ENCODE data around the gene SPRR2D. TPM values are rescaled to one million over a fixed set of nuclear protein-coding genes. Genes with fewer than 3 reads are reported as not detected.

Gene SPRR2D
- total RNA-seq, 8 experiments from 2014 or later: 0.52 TPM; not detected in 7

DNA sequence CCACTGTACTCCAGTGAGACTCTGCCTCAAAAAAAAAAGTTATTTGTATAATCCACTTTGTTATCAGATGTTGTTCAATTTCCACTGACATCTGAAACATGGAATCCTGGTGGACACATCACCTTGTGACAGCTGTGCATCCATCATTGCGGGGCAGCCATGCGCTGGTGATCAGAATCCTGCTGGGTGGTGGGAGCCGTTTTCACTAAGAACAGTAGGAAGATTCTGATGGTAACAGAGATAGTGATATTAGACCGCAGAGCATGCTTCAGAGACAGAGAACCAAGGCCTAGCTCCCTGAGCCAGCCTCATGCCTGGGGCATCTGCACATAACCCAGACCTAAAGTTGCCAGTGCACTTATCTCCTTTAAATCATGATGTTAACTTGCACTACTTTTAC lies 42.4 kb downstream of the SPRR2D start:
- Histone ChIP-seq H3K4me3 (no peak overlapping the region), H3K4me1 (replicated peaks in 1 of 2) (no peaks in the 10 kb centered on the region), H3K27ac (no peak overlapping the region)
- in situ Hi-C loops (cut with MboI; ENCODE audit: low pct_unique_long_range_greater_than_20kb in 2 of 9, low sequenced_read_pairs in 9 of 9, unreplicated experiment in 9 of 9): no loop called here
- no peak for ATAC-seq (replicated peaks in 6 of 8)
- WGBS, 10 experiments: 27 to 100% (median 69%) methylated on average over 1 to 4 of the region's 4 CpGs; no CpG with 5 or more reads in 3 of the 10 experiments

DNA sequence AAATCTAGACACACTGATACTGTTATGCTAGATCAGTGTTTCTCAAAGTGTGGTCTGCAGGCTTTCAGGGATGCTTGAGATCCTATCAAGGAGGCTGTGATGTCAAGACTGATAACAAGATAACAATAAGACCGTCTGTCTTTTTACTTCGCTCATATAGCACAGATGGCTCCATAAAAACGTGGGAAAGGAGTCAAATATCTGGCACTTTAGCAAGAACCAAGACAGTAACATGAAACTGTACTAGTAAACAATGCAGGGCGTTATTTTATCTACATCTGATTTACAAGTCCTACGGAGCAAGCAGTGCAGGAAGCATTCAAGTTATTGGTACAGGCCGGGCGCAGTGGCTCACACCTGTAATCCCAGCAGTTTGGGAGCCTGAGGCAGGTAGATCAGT lies 43.0 kb downstream of the SPRR2D start:
- Histone ChIP-seq H3K27ac (no peak overlapping the region), H3K4me3 (no peak overlapping the region), H3K4me1 (replicated peaks in 1 of 2) (no peaks in the 10 kb centered on the region)
- ATAC-seq (replicated peaks in 6 of 8): peak in 1 of 8 experiments; percentile 14
- in situ Hi-C loops (cut with MboI; ENCODE audit: low pct_unique_long_range_greater_than_20kb in 2 of 9, low sequenced_read_pairs in 9 of 9, unreplicated experiment in 9 of 9): no loop called here
- 0 to 75% (median 46%) methylated on average over 2 to 7 of the region's 7 CpGs; no CpG with 5 or more reads in 1 of the 10 experiments for WGBS, 10 experiments

GRCh38 chr1:152996633-152997400 lies 44.1 kb downstream of the SPRR2D start:
- Histone ChIP-seq H3K27ac (no peak overlapping the region), H3K4me1 (replicated peaks in 1 of 2) (no peaks in the 10 kb centered on the region), H3K4me3 (no peak overlapping the region)
- no peak for ATAC-seq (replicated peaks in 6 of 8)
- in situ Hi-C loops (cut with MboI; ENCODE audit: low pct_unique_long_range_greater_than_20kb in 2 of 9, low sequenced_read_pairs in 9 of 9, unreplicated experiment in 9 of 9): no loop called here
- WGBS, 10 experiments: 0 to 43% (median 8%) methylated on average over 1 to 5 of the region's 5 CpGs; no CpG with 5 or more reads in 1 of the 10 experiments

- no peaks in the 10 kb centered on the region for H3K4me1 ChIP-seq (replicated peaks in 1 of 2)
- WGBS, 10 experiments: 0 to 44% (median 25%) methylated on average over 1 of the region's 1 CpG; no CpG with 5 or more reads in 1 of the 10 experiments
These were observed 45.1 kb downstream of the SPRR2D start for GRCh38 chr1:152995842-152996241.

DNA sequence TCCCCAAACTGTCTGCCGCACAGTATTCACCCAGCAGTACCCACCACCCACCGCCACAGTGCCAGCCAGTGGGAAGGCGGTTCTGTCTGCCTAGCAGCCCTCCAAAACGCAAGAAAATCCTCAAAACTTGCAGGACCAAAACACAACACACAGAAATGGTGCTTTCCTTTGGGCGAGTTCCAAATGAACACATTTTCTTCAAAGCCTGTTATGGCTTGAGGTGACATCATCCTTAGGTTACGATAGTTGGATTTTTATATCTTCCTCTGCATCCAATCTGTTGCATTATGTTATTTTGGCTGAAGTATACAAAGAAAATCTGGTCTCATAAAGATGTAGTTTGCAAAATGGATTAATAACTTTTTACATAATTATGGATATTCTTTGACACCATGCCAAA lies 47.7 kb downstream of the SPRR2D start:
- no peak for ATAC-seq (replicated peaks in 6 of 8)
- in situ Hi-C loops (cut with MboI; ENCODE audit: low pct_unique_long_range_greater_than_20kb in 2 of 9, low sequenced_read_pairs in 9 of 9, unreplicated experiment in 9 of 9): no loop called here
- Histone ChIP-seq H3K27ac (no peak overlapping the region), H3K4me3 (no peak overlapping the region), H3K4me1 (replicated peaks in 1 of 2) (no peaks in the 10 kb centered on the region)
- 0 to 76% (median 57%) methylated on average over 1 to 6 of the region's 6 CpGs for WGBS, 10 experiments

More at GRCh38 chr1:152995842-152996241, 45.1 kb downstream of the SPRR2D start:
- no peak for ATAC-seq (replicated peaks in 6 of 8)
- Histone ChIP-seq H3K4me3 (no peak overlapping the region), H3K27ac (no peak overlapping the region)
- in situ Hi-C loops (cut with MboI; ENCODE audit: low pct_unique_long_range_greater_than_20kb in 2 of 9, low sequenced_read_pairs in 9 of 9, unreplicated experiment in 9 of 9): no loop called here

Other genes with a start within 250 kb of the SPRR2D start
- gene LCE1D, start 244.4 kb downstream of the SPRR2D start, total RNA-seq: not detected
- gene LCE1C, start 234.5 kb downstream of the SPRR2D start, total RNA-seq: 1 to 10 TPM in 1 of 8 experiments, under 1 TPM in 1, not detected in 6; 0.76 to 1.0 TPM
- under 1 TPM in 3 of 8 experiments, not detected in 5; 0.24 to 0.66 (median 0.25) TPM for gene LCE1B, start 229.1 kb downstream of the SPRR2D start, total RNA-seq
- gene LCE1A, start 213.6 kb downstream of the SPRR2D start, total RNA-seq: not detected
- 1 to 10 TPM in 1 of 8 experiments, under 1 TPM in 1, not detected in 6; 0.87 to 1.7 TPM for gene LCE6A, start 198.3 kb downstream of the SPRR2D start, total RNA-seq
- gene LCE7A, start 181.1 kb downstream of the SPRR2D start, total RNA-seq: 1 to 10 TPM in 1 of 8 experiments, not detected in 7; 2.4 TPM
- gene SMCP, start 162.8 kb downstream of the SPRR2D start, total RNA-seq: not detected
- under 1 TPM in 5 of 8 experiments, not detected in 3; 0.13 to 0.90 (median 0.17) TPM for gene IVL, start 132.6 kb downstream of the SPRR2D start, total RNA-seq
- not detected for gene SPRR5, start 93.9 kb downstream of the SPRR2D start, total RNA-seq
- 1 to 10 TPM in 1 of 8 experiments, under 1 TPM in 1, not detected in 6; 0.29 to 1.7 TPM for gene SPRR4, start 70.5 kb downstream of the SPRR2D start, total RNA-seq
- not detected for gene SPRR1A, start 57.0 kb downstream of the SPRR2D start, total RNA-seq
- gene SPRR3, start 39.4 kb downstream of the SPRR2D start, total RNA-seq: under 1 TPM in 2 of 8 experiments, not detected in 6; 0.50 to 0.85 TPM
- not detected for gene SPRR1B, start 9.9 kb downstream of the SPRR2D start, total RNA-seq
- under 1 TPM in 2 of 8 experiments, not detected in 6; 0.29 to 0.67 TPM for gene SPRR2A, start 16.4 kb upstream of the SPRR2D start, total RNA-seq
- not detected for gene SPRR2B, start 30.5 kb upstream of the SPRR2D start, total RNA-seq
- gene SPRR2E, start 53.4 kb upstream of the SPRR2D start, total RNA-seq: under 1 TPM in 1 of 8 experiments, not detected in 7; 0.54 TPM
- not detected for gene SPRR2F, start 72.4 kb upstream of the SPRR2D start, total RNA-seq
- gene SPRR2G, start 109.8 kb upstream of the SPRR2D start, total RNA-seq: 1 to 10 TPM in 1 of 8 experiments, under 1 TPM in 2, not detected in 5; 0.50 to 1.0 (median 0.90) TPM
- 1 to 10 TPM in 2 of 8 experiments, under 1 TPM in 1, not detected in 5; 0.50 to 2.0 (median 1.0) TPM for gene LELP1, start 162.3 kb upstream of the SPRR2D start, total RNA-seq
- gene PRR9, start 176.5 kb upstream of the SPRR2D start, total RNA-seq: under 1 TPM in 1 of 8 experiments, not detected in 7; 0.13 TPM
- gene LORICRIN, start 218.6 kb upstream of the SPRR2D start, total RNA-seq: under 1 TPM in 1 of 8 experiments, not detected in 7; 0.21 TPM